HEK293 (cell line): Measurements from ENCODE around the gene CST2.

Experiments
- AEBP2 ChIP-seq: fragments of 450-650 bp; formaldehyde crosslinking; IDR thresholded peaks from 2 replicates; pipeline ENCODE4 v1.5.1; 2016; ENCODE audit warnings: missing biosample characterization, missing genetic modification characterization, borderline replicate concordance
- CTCF ChIP-seq: fragments of 450-650 bp; formaldehyde crosslinking; IDR thresholded peaks from 2 replicates; pipeline ENCODE4 v1.5.1; 2016; ENCODE audit warnings: missing biosample characterization, missing genetic modification characterization
- HOXA7 ChIP-seq: sonication (generic); formaldehyde crosslinking; IDR thresholded peaks from 2 replicates; pipeline ENCODE4 v1.8.1; 2022; ENCODE audit warnings: missing genetic modification reagents, borderline replicate concordance
- PRDM1 ChIP-seq: fragments of 450-650 bp; formaldehyde crosslinking; IDR thresholded peaks from 2 replicates; pipeline ENCODE4; 2016; ENCODE audit warnings: missing biosample characterization, missing genetic modification characterization
- ZNF629 ChIP-seq: fragments of 450-650 bp; formaldehyde crosslinking; IDR thresholded peaks from 2 replicates; pipeline ENCODE4 v1.5.1; 2017; ENCODE audit warnings: missing biosample characterization, missing genetic modification characterization
- TF ChIP-seq, protein P1 (sequence below): sonication (generic); formaldehyde crosslinking; IDR thresholded peaks from 2 replicates; pipeline ENCODE4 v1.8.1; 2022; ENCODE audit warnings: mild to moderate bottlenecking, moderate library complexity, missing genetic modification reagents

- TF ChIP-seq HOXA7 (no peak), AEBP2 (tag by site-specific recombination) (no peak), ZNF629 (tag by site-specific recombination) (no peak), CTCF (tag by site-specific recombination) (no peak), PRDM1 (tag by site-specific recombination) (no peak)
- TF ChIP-seq, protein P1, sequence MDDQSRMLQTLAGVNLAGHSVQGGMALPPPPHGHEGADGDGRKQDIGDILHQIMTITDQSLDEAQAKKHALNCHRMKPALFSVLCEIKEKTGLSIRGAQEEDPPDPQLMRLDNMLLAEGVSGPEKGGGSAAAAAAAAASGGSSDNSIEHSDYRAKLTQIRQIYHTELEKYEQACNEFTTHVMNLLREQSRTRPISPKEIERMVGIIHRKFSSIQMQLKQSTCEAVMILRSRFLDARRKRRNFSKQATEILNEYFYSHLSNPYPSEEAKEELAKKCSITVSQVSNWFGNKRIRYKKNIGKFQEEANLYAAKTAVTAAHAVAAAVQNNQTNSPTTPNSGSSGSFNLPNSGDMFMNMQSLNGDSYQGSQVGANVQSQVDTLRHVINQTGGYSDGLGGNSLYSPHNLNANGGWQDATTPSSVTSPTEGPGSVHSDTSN (CRISPR knock-in tag) = no peak
Observed at GRCh38 chr20:23835716-23836115, 9.2 kb upstream of the CST2 start.
